Measurements from ENCODE around the gene REEP5. TPM values are rescaled to one million over a fixed set of nuclear protein-coding genes. Genes with fewer than 3 reads are reported as not detected.

REEP5 gene
- total and polyA plus RNA-seq, 9 of the 15 experiments (the other 6 are each of a cell fraction or from before 2014, with no cell fraction given), result 14.7 to 102 (median 36.0) TPM

- Histone ChIP-seq H2AFZ (ENCODE audit: low read depth, low read length) (no peak overlapping the region), H3K36me3 (ENCODE audit: control insufficient read depth, insufficient read depth, low read length) (peaks cover 74% of the 10 kb centered on the region), H3K27ac (ENCODE audit: extremely low read depth, low read depth, low read length) (no peak overlapping the region), H3K9ac (ENCODE audit: insufficient read depth in 1 of 2, low read depth in 2 of 2, low read length in 2 of 2) (no peak overlapping the region), H3K27me3 (ENCODE audit: control insufficient read depth in 2 of 2, insufficient read depth in 2 of 2, low read length in 2 of 2) (no peaks in the 10 kb centered on the region), H3K9me1 (ENCODE audit: control insufficient read depth, insufficient read depth, low read length) (no peaks in the 10 kb centered on the region), H3K4me1 (replicated peaks in 1 of 2; ENCODE audit: control insufficient read depth in 2 of 2, insufficient read depth in 2 of 2, low read length in 2 of 2) (peaks cover 0 to 12% of the 10 kb centered on the region in 2 experiments; a peak in 2 of 5 replicates), H3K9me3 (replicated peaks; ENCODE audit: control insufficient read depth, insufficient read depth, low read depth, low read length) (no peaks in the 10 kb centered on the region), H4K20me1 (replicated peaks; ENCODE audit: control insufficient read depth, insufficient read depth, low read length) (no peaks in the 10 kb centered on the region), H3K4me3 (no peak overlapping the region), H3K79me2 (ENCODE audit: control insufficient read depth, insufficient read depth, low read length) (peaks cover 48% of the 10 kb centered on the region), H3K4me2 (ENCODE audit: insufficient read depth, low read length) (no peak overlapping the region)
- in situ Hi-C loops (cut with MboI) (no loop called here), intact Hi-C loops (cut with micrococcal nuclease) (no loop called here)
- FAIRE-seq (no peak), ATAC-seq (no peak), DNase-seq (ENCODE audit: extremely low read depth in 1 of 4, low spot score in 3 of 4) (peak in 1 of 4 experiments; percentile 21)
- WGBS (ENCODE audit: insufficient coverage, low coverage, missing lambda C conversion rate), result 88% methylated on average over 3 of the region's 3 CpGs
- ChIA-PET CTCF (ENCODE audit: low intra/inter-chr PET ratio) (no interaction called here), POLR2A (interaction anchor here (1.7 kb wide), 1 partner anchor 19 kb away, joined by 7 read pairs; no protein-coding TSS in a partner anchor)
- BruUV-seq (replicated peaks), result no TSS peak
- TF ChIP-seq ZNF512 (tag; IDR thresholded peaks at IDR 0.05), result no peak
- no peak for TF ChIP-seq SUPT5H (IDR thresholded peaks at IDR 0.05)
- TF ChIP-seq, protein P1, sequence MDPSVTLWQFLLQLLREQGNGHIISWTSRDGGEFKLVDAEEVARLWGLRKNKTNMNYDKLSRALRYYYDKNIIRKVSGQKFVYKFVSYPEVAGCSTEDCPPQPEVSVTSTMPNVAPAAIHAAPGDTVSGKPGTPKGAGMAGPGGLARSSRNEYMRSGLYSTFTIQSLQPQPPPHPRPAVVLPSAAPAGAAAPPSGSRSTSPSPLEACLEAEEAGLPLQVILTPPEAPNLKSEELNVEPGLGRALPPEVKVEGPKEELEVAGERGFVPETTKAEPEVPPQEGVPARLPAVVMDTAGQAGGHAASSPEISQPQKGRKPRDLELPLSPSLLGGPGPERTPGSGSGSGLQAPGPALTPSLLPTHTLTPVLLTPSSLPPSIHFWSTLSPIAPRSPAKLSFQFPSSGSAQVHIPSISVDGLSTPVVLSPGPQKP (CRISPR knock-in tag; IDR thresholded peaks at IDR 0.05), result no peak
- TF ChIP-seq ZNF143 (CRISPR knock-in tag; IDR thresholded peaks at IDR 0.05), result no peak
- TF ChIP-seq SNRNP70 (optimal IDR thresholded peaks at IDR 0.05; ENCODE audit: low read depth, low read length), result no peak
- peak; percentile 48 for TF ChIP-seq ATF3 (IDR thresholded peaks at IDR 0.05)
- TF ChIP-seq ATF3 (CRISPR knock-in tag; conservative IDR thresholded peaks at IDR 0.05), result no peak
- TF ChIP-seq, protein P2, sequence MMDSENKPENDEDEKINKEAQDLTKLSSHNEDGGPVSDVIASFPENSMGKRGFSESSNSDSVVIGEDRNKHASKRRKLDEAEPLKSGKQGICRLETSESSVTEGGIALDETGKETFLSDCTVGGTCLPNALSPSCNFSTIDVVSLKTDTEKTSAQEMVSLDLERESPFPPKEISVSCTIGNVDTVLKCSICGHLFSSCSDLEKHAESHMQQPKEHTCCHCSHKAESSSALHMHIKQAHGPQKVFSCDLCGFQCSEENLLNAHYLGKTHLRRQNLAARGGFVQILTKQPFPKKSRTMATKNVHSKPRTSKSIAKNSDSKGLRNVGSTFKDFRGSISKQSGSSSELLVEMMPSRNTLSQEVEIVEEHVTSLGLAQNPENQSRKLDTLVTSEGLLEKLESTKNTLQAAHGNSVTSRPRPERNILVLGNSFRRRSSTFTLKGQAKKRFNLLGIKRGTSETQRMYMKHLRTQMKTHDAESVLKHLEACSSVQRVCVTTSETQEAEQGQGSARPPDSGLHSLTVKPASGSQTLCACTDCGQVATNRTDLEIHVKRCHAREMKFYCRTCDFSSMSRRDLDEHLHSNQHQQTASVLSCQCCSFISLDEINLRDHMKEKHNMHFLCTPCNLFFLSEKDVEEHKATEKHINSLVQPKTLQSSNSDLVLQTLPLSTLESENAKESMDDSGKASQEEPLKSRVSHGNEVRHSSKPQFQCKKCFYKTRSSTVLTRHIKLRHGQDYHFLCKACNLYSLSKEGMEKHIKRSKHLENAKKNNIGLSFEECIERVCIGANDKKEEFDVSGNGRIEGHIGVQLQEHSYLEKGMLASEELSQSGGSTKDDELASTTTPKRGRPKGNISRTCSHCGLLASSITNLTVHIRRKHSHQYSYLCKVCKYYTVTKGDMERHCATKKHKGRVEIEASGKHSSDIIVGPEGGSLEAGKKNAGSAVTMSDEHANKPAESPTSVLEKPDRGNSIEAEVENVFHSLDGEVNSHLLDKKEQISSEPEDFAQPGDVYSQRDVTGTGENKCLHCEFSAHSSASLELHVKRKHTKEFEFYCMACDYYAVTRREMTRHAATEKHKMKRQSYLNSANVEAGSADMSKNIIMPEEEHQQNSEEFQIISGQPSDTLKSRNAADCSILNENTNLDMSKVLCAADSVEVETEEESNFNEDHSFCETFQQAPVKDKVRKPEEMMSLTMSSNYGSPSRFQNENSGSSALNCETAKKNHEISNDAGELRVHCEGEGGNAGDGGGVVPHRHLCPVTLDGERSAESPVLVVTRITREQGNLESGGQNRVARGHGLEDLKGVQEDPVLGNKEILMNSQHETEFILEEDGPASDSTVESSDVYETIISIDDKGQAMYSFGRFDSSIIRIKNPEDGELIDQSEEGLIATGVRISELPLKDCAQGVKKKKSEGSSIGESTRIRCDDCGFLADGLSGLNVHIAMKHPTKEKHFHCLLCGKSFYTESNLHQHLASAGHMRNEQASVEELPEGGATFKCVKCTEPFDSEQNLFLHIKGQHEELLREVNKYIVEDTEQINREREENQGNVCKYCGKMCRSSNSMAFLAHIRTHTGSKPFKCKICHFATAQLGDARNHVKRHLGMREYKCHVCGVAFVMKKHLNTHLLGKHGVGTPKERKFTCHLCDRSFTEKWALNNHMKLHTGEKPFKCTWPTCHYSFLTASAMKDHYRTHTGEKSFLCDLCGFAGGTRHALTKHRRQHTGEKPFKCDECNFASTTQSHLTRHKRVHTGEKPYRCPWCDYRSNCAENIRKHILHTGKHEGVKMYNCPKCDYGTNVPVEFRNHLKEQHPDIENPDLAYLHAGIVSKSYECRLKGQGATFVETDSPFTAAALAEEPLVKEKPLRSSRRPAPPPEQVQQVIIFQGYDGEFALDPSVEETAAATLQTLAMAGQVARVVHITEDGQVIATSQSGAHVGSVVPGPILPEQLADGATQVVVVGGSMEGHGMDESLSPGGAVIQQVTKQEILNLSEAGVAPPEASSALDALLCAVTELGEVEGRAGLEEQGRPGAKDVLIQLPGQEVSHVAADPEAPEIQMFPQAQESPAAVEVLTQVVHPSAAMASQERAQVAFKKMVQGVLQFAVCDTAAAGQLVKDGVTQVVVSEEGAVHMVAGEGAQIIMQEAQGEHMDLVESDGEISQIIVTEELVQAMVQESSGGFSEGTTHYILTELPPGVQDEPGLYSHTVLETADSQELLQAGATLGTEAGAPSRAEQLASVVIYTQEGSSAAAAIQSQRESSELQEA (IDR thresholded peaks at IDR 0.05; ENCODE audit: low read depth), result no peak
- no peak for TF ChIP-seq MAFG (tag; conservative IDR thresholded peaks at IDR 0.05)
- no peak for TF ChIP-seq ZNF232 (CRISPR knock-in tag; IDR thresholded peaks at IDR 0.05)
- TF ChIP-seq ZNF217 (CRISPR knock-in tag; IDR thresholded peaks at IDR 0.05), result no peak
These were observed 56.9 kb downstream of the REEP5 start for GRCh38 chr5:112865128-112865527.
